Measurements from ENCODE around the gene LGALSL.

The LGALSL gene

GRCh38 chr2:64453770-64454385, at the start of gene LGALSL:
Gene LGALSL, plus strand, starts transcription at chr2:64454162. Its CDS starts 384 bp downstream, at chr2:64454546.
- no peak for DNase-seq

DNA sequence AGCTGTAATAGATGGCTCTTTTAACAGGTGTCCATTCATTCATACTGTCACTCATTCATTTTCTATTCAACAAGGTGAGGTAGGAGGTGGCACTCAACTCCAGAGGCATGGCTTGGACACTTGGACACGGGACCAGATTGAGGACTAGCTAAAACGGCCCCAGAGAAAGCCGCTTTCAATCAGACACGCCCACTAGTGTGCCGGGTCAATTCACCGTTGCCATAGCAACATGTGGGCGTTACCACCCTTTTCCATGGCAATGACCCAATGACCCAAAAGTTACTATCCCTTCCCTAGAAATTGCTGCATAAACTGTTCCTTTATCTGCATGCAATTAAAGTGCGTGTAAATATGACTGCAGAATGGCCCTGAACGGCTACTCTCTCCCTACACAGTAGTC, 49.2 kb upstream of the LGALSL start:
- no peak for DNase-seq

DNA sequence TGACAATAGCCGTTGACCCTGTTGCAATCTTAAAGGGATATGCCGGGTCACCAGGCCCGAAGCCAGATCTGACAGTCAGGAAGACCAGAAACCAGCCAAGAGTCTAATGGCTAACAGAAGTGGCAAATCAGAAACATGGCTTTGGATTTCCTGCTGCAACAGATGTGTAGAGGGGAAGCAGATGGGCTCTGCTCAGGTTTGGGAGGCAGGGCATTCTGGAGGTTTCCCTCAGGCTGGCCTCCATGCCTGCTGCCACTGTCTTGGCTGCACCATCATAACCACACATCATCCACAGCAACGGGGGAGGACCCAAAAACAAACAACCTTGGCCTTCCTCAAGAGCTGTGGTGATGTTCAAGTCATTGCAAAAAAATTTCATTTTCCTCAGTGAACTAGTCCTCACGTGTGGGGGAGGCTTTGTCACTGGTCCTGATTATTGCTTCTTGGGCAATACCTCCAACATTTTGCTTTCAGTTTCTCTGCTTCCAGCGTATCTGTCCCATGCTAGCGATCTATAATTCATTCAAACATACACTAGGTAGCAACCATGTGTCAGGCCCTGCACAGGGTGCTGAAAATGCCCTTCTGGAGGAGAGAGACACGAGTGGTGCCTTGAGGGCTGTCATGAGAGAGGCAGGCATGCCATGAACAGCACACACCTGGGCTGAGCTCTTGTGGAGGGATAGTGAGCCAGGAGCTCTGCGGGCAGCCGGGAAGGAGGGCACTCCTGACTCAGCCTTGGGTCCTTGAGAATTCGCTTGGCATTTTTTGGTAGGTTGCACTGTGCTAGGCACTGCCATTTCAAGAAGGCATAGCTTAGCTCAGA, 48.2 kb upstream of the LGALSL start:
- no peak for DNase-seq

GRCh38 chr2:64406407-64406774, 47.6 kb upstream of the LGALSL start:
- no peak for DNase-seq

- no peak for DNase-seq
Measured at GRCh38 chr2:64408031-64408430, 45.9 kb upstream of the LGALSL start.

DNA sequence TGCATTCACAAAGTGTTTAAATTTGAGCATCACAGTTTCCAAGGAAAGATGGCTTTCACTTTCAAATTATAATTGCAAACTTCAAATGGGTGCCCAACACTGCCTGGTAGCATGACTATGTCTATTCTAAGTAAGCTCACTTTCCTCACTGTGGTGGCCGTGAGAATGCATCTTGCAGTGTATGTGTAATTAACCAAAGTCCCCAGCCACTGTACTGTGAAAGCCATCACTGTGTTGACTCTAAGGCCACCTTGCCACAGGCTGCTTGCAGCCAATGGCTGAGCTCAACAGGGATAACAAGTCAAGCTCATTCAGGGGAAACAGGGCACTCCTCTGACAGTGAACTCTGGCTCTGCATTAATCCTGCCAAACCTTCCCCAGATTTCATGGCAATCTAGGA, 43.3 kb upstream of the LGALSL start:
- no peak for DNase-seq

DNA sequence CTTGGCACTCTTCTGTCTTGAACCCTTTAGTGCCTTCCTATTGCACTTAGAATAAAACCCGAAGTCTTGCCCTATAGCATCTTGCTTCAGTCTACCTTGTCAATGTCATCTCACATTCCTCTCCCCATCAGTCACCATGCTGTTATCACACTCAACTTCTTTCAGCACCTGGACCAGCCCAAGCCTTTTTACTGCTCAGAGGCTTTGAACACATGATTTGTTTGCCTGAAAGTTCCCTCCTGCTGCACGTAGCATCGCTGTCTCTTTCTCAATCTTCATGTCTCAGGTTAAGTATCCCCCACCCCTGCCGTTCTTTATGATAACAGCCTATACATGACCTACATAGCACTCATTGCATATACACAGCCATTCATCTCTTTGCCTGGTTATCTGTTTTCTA, 41.3 kb upstream of the LGALSL start:
- no peak for DNase-seq

DNA sequence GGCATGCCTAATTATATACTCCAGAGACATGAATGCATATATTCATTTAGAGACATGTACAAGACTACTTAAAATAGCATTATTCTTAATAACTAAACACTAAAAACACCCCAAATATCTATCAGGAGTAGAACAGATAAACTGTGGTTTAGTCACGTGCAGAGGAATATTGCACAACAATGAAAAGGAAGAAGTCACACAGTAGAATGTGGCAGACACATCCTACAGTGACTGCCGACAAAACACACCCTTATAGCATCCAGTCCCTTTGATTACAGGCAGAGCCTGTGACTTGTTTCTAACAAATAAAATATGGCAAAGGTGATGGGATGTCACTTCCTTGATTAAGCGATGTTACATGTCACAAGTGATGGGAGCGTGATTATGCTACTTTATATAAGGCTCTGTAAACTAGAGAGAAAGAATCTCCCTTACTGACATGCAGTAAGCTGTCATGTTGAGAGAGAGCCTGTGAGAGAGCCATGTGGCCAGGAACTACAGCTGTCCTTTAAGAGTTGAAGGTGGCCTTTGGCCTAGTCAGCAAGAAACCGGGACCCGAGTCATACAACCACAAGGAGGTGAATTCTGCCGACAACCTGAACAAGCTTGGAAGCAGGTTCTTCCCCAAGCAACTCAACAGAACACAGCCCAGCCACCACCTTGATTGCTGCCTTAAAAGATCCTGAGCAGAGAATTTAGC, 39.1 kb upstream of the LGALSL start:
- DNase-seq = no peak

DNA sequence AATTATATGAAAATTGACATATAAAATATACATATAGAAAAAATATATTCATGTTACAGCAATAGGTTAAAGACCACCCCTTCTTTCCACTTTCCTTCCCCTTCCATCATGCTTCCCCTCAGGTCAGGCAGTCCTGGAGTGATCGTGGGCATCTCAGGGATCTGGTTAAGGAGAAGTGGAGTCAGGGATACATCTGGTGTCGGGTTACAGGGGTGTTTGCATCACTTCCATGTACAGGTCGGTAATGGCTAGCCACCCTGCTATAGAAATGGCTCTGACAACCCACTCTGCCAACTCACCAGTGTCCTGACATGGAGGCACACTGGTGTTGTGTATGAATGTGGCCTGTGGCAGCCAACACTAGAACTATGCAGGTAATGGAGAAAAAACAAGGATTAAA, 36.3 kb upstream of the LGALSL start:
- DNase-seq = no peak

GRCh38 chr2:64419596-64420165, 34.3 kb upstream of the LGALSL start:
- no peak for DNase-seq

- DNase-seq = no peak
Measured at GRCh38 chr2:64420677-64421076, 33.3 kb upstream of the LGALSL start.

DNA sequence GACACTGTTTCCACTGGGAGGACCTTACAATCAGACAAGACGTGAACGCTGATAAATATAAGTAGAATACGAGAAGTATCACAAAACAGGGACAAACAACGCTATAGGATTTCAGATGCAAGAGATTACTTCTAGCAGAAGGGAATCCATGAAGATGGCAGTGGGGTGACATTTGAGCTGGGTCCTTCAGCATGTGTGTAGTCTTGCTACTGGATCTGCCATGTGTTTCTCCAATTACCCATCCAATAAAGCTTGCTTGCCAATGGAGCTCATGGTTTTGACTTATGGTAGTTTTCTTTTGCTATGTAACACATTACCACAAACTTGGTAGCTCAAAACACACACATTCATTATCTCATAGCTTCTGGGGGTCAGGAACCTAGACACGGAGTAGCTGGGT, 32.8 kb upstream of the LGALSL start:
- DNase-seq = no peak

- DNase-seq = no peak
Measured at GRCh38 chr2:64422466-64422865, 31.5 kb upstream of the LGALSL start.

GRCh38 chr2:64423303-64423702, 30.7 kb upstream of the LGALSL start:
- no peak for DNase-seq

DNA sequence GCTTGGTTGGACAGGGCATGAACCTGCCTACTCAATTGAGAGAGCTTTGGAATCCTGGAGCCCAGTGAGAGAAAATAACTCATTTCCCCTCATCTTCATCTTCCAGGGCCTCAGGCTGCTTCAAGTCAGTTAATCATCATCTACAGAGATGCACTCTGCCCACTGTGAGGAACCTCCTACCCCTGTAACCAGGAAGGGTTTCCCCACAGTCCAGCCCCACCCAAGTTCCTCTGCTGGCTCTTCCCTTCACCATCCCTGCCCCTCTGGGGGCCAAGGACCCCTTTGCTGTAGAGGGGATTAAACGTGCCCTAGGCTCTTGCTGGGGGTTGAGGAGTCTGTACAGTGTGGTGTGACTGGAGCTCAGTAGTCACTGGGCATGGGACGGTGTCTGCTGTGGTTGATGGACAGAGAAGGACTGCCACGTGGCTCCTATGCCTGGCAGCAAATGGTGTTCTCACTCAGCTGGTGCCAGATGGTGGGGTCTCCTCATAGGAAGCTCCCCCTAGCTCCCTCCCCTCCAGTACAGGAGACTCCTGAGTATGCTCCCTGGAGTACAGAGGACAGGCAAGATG, 29.5 kb upstream of the LGALSL start:
- DNase-seq = no peak

DNA sequence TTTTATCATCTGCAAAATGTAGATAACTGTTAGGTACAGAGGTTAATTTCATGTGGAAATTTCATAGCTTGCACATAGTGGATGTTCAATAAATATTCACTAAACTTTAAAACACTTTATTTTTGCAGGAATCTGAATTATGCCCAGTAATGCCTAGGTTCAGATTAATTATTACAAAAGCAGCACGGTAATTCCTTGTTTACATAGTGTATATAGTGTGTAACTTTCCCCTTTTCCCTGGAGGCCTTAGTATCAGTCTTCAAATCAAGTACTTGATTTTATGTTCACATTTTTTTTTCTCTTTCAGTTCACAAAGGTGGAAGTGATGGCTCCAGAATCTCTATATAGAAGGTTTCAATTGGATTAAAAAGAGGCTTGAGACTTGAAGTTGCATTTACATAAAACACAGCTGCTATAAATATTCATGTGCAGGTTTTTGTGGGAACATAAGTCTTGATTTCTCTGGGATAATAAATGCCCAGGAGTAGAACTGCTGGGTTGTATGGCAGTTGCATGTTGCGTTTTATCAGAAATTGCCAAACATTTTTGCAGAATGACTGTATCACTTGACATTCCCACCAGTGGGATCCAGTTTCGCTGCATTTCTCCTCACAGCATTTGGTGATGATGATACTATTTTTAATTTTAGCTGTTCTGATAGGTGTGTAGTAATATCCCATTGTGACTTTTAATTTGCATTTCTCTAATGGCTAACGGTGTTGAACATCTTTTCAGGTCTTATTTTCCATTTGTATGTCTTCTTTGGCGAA, 27.6 kb upstream of the LGALSL start:
- no peak for DNase-seq

GRCh38 chr2:64434039-64434657, 19.8 kb upstream of the LGALSL start:
- DNase-seq = no peak

DNA sequence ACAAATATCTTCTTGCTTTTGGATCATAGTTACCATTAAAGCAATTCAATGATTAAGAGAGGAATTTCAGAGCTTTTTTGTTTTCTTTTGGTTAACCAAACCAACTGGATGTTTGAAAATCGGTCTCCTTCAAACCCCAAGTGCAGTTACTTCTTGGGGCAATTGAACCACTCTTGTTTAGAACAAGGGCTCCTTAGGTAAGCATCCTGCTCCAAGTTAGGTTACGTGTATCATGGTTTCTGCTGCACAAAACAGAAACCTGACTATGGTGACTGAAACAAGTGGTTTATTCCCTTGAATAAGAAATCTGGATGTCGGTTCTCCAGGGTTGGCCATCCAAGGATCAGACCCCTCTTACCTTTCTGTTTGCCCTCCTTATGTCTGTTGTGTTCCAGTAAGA, 16.1 kb upstream of the LGALSL start:
- DNase-seq = no peak

DNA sequence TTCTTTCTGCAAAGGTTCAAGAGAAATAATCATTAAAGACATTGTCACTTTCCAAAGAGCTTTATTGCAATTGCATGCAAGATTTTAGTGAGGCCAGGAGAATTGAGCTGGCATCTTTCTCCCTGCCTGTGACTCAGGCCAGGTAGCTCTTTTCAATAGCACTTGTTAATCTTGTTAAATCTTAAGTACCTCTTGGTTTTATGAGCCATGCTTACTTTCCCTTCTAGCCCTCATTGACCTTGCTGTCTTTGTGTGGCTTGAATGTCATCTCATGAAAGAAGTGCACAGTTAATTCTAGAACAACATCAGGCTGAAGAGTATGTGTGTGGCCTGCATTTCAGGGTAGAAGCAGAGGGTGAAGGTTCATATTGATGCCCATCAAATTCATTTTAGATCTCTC, 14.8 kb upstream of the LGALSL start:
- DNase-seq = no peak

GRCh38 chr2:64440843-64441242, 13.1 kb upstream of the LGALSL start:
- DNase-seq = no peak

DNA sequence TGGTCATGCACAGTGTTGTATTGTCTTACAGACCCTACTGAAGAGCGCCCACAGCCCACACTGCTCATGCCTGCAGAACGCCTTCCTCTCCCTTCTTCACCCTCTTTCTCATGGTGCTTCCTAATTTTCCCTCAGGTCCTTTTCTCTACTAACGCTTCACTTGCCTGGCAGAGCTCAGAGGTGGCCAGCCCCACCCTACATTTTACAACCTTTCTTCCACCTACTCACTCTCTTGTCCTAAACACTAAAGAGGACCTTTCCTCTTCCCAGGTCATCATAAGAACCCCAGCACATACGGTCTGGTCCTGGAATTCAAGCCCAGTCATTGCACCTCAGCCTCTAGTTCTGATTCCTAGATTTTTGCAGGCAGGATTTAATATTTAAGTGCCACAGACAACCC, 11.7 kb upstream of the LGALSL start:
- DNase-seq = no peak

- no peak for DNase-seq
Measured at GRCh38 chr2:64442801-64443429, 11.0 kb upstream of the LGALSL start.
